ENCODE results near the gene SHROOM3.

The SHROOM3 gene

DNA sequence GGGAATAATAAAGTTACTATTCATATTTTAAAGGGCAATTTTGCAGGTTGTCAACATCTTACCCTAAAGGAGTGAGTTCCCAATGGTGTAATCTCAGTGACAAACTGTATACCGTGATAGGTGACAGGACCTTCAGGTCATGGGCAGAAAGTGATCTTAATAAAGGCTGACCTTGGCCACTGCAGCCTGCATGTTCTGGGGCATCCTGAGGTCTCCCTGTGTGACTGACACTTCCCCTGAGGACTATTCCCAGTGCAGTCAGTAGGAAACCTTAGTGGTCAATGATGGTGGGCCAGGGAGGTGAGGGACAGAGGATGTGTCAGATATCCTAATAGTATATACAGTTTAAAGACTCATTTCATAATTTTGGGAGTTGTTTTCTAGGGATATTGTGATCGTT, 137.2 kb downstream of the SHROOM3 start:
- no peak for DNase-seq

DNA sequence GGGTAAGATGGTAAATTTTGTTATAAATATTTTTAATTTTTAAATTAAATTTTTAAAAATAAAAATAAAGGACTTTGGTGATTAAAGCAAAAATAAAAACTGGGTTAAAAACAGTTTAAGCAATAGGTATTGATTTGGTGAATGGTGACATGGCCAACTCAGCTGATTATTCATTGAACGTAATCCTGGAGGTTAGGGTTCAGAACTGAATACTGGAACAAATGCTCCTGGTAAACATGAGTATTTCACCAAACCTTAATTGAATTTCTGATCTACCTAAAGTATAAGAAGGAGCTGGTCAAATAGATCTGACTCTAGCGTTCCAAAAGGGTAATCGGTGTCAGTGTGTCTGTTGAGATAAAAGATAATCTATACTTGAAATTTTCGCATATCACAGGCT, 141.8 kb downstream of the SHROOM3 start:
- no peak for DNase-seq

DNA sequence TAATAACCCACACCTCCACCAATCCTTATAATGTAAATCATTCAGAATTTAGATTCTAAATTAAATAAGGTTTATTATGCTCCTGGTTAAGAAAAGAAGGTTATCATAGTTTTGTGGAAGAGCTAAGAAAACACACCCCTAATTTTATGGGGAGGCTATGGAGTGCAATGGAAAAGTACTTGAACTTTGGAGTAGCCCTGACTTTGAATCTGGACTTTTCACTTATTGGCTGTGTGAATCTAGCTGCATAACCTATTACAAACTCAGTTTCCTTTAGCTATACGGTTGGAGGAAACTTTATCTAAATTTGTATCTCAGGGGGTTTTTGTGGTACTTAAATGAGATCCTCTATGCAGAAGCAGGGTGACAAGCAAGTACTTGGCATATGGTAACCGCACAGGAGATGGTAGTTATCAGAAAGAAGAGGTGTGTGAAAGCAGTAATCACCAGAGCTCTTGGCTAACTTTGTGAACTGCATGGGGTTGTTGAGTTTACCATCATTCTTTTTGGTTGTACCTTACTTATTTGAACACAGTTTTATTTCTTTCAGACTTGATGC, 143.1 kb downstream of the SHROOM3 start:
- DNase-seq = no peak

DNA sequence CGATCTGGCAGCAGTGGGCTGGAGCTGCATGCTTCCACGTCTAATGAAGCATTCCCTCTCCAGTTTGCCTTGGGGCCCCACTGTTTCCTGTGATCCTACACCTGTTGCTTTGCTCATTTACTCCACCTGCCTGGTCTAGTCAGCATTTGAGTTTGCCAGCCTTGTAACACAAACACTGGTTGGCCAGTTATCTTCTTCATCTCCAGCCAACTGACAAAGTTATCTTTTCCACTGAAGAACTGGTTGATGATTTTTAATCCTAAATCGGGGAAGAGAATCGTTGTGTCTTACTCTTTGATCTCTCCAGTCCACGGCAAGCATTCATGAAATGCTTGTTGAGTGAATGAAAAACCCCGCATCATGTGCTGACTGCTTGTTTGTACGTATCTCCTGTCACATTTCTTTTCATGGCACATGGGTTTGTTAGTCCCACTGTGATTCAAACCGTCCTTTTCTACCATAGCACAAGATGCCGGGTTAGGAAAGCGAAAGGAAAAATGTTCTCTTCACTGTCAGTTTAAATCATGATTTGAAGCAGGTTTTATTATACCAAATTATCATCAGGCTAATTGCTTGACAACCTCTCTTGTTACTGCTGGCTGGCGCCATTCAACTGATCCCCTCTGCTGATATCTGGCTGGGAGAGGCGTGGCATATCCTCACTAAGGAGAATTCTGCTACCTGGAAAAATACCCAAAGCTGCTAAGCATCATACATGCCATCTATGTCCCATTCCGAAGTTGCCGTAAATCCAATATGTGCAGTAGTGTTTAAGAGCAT, 144.8 kb downstream of the SHROOM3 start:
- no peak for DNase-seq

DNA sequence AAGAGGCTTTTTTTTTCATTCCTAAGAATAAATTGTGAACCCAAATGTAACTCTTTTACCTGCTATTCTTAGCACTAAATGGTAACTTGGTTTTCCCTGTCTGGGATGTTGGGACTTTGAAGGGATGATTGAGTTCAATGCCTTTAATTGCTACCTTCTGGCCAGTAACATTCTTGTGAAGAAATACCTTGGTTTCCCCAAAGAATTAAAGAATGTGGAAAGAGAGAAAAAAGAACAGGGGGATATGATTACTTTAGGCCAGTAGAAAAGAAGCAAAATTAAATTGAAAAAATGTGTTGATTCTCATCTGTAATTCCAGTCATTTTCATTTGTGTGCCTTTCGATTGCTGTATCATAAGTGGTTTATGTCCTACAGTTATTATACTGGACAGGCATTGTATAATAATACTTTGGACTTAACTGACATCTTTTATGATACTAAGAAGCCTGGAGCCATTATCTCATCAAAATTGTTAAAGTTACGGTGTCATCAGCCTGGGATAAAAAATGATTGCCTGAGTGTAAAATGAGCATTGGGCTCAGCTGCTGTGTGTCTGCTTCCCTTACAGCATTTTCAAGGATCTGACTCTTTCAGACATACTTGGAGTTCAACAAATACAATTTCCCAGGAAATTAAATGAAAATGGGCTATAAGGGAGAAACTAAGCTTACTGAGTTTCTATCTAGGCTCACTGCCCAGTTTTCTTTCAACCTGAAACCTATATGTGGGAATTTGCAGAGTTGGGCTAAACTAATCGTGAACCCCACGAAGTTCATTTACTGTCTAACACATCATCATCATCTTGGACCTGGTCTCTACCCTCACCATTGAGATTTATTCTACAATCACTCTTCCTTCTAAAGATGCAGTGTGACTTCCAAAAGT, 146.3 kb downstream of the SHROOM3 start:
- DNase-seq = no peak

DNA sequence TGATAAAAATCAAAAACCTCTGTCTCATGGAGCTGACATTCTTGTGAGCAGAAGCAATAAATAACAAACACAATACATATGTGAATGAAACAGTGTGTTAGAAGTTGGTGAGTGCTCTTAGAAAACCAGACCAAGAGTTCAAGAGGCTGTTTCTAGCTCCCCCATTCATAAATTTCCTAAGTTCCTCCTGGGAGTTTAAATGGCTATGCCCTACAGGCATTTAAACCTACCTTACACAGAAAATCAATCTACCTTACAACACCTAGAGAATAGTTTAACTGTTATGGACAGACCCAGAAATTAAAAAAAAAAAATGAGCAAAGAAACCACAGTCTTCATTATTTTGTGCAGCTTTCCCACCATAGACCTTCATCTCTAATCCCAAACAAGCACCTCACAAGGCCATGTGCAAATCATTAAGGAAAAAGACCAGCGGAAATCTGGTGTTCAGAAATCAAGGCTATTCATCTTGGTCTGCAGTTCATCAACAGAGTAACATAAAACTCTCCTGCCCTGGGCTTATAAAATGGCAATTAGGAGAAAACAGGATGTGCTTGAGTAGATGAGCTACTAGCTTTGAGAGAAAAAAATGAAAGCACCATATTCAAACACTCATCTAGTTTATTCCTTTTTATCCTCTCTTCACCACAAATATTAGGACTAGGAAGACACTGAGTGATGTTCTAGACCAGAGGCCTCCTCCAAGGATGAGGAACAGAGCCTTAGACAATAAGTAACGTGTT, 147.2 kb downstream of the SHROOM3 start:
- DNase-seq = no peak

DNA sequence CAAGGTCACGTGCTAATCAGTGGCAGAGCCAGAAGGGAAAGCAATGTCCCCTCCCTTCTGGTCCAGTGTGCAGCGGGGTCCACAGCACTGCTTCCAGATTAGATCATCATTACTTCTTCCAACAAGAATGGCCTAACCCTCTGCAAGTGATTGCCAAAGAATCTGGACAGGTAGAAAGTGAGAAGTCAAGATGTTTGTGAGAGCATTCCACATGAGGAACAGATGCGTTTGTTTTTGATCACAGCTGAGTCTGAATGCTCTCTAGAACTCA, 147.7 kb downstream of the SHROOM3 start:
- no peak for DNase-seq

DNA sequence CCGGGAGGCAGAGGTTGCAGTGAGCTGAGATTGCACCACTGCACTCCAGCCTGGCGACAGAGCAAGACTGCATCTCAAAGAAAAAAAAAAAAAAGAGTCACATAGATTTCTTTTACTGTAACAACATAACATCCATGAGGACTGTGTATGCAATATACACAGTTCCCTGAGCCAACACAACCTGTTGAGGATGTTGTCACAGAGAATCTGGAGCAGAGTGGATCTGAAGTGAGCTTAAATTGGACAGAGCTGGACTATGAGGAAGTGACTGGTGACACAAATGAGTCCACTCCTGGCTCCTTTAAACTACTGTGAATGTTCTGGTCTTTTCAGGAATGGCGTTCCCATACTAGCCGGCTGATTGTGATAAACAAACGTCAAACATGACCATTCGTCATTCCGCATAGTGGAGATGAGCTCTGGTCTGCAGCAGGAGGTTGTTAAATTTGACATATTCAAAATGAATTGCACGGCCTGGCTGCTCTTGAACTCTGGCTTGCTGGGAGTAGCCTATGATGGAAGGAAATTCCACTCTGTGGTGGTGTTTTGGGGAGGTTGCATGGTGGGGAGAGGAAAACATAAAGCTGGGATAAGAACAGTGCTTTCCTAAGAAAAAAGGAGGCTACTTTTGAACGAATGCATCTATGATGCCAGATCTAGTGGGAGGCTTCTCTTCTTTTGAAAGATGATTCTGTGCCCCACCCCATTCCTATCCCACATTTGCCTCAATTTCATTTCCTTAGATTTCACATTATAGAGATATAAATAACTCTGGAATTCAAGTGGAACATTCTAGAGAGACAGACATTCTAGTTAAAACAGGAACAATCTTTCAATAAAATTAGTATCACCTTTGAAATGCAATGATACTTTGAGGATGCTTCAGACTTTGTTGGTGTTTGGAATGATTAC, 149.5 kb downstream of the SHROOM3 start:
- no peak for DNase-seq

DNA sequence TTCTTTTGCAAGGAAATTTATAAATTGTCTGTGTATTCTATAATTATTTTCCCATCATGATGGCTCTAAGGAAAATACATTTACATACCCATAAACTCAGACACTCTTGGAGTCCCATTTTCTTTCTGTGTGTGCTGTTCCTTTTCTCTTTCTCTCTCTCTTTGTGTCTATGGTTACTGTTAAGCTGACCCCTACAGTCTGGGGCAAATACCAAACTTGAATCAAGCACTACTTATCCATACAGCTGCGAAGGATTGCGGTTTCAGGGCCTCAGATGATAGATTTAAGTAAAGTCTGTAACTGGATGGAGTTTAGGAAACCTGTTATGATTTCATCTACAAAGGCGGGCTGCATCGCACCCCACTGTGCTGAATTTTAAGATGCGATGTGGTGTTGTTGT, 150.2 kb downstream of the SHROOM3 start:
- DNase-seq = no peak

DNA sequence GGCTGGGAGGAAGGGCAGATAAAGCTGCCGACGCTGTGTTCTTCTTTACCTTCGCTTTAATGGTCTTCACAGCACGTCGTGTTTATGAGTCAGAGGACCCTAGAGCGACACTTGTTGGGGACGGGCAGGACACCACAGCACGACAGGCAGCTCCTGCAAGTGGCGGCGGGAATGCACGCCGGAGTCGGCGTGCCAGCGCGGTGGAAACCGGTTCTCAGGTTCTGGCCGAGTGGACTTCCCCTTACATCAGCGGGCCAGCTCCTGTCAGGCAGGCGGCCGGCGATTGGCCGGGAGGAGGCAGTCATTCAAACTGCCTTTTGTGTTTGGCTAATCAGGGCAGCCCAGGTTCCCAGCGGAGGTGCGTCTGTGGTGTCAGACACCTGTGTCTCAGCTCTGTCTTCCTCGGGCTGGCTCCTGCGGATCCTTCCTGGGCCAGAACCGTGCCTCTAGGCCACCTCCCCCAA, 150.9 kb downstream of the SHROOM3 start:
- peak in 1 of 2 donors; percentile 16 for DNase-seq

DNA sequence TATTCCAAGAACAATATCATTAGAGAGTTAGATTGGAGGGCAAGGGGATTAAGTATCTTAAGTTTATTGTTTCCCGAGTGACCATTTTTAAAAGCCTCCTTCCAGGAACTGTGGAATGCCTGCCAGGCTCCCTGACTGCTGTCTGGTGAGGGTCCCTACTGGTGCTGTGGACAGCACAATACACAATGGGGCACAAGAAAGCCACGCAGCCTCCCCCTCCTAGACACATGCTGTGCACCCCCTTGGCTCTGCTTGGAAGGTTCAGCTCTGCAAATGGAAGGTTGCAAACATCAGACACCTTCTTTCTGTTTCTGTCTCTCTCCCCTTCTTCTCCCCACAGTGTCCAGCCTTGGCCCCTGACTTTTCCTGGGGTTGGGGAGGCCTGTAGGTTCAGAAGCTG, 153.2 kb downstream of the SHROOM3 start:
- no peak for DNase-seq

DNA sequence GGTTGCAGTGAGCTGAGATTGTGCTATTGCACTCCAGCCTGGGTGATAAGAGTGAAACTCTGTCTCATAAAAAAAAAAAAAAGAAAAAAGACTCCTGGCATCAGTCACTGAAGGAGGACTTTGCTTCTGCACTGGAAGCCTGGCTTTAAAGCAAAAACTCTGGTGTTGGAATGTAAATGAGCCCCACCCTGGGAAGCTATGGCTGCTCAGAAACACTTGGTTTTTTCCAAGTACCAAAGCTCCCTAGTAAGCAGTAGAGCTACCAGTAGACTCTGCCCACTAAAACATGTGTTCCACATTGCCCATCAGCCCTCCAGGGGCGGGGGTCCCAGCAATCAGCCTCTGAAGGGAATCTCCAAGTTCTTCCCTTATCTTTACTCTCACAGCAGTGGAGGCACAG, 154.4 kb downstream of the SHROOM3 start:
- DNase-seq = no peak

DNA sequence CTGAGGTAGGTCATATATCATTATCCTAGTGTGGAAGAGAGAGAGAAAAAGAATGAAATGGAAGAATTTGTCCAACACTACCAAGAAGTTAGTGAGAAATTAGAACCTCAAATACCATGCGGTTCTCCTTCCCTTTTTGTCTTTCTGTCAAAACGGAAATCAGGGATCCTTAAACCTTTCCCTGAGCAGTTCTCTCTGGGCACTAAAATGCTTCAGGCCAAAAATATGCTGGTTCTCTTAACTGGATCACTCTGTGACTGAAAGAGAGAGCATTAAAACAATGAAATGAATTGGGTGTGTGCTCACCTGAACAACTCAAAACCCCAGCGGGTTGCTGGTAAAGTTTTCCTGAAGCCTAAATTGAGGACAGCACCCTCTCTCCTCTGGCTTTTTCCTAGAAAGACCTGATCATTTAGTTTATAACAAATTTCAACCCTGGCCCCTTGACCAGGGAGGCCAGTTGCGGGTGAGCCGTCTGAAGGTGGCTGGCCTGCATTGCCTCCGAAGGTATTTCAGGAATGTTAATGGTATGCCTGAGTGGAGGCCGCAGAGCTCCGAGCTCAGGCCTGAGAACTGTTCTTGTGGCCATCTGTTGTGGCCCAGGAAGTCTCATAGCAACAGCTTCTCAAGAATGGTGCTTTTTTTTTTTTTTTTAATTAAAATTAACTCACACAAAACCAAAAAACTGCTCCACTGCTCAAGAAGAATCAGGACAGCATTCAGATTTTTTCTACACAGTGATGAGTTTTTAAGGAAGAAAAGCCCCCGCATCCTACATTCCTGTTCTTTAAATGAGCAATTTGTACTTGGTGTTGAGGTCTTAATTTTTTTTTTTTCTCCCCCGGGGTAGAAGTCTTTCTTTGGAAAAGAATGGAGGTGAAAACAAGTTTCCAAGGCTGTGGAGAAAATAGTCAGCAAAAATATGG, 155.1 kb downstream of the SHROOM3 start:
- DNase-seq = no peak

DNA sequence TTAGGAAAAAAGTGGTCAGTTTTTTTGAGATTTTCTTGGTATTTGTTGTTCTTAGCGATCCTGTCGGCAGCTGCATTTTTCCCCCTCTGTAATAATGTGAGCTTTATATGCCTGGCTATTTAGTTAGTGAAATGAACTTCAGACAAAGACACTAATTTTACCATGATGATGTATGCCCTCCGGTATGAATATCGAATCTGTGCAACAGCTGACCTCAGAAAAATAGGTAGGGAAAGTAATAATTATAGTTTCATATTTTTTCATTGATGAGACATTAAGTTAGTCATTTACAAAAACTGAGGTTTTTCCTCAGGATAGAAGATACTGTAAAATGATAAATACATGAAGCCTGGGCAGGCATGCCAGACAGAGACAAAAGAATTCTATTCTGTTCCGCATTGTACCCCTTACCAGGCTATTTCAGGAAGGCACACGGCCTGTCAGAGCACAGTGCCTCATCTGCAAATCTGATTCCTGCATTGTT, 155.8 kb downstream of the SHROOM3 start:
- no peak for DNase-seq

DNA sequence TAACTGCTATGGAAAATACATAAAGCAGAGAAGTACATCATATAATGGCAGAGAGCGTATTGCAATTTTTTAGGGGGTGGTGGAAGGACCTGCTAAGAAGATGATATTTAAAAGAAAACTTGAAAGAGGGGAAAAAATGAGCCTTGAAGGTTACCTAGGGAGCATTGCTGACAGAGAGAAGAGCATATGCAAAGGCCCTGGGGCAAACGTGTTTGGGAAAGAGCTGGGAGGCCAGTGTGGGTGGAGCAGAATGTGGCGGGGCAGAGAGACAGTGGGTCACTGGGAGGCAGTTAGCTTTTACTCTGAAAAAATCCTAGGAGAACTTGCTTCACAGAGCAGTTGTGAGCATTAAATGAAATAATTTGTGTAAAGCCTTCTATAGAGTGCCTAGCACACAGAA, 157.0 kb downstream of the SHROOM3 start:
- DNase-seq = no peak

DNA sequence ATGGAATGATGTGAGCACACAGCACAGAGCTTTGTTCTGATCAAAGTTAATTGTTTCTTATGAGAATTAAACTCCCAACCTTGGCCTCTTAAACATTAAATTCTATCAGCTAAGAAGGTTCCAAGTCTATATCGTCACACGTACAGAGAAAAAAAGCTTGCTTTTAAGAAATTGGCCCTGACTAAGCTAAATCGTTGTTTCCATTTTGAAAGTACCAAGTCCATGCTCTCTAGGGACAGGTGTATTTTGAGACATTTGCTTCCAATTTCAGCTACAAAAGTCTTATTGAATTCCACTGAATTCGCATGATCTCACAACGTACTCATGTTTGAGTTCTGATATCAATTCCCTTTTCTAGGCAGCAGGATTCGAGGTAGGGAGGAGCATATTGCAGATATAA, 157.4 kb downstream of the SHROOM3 start:
- no peak for DNase-seq

DNA sequence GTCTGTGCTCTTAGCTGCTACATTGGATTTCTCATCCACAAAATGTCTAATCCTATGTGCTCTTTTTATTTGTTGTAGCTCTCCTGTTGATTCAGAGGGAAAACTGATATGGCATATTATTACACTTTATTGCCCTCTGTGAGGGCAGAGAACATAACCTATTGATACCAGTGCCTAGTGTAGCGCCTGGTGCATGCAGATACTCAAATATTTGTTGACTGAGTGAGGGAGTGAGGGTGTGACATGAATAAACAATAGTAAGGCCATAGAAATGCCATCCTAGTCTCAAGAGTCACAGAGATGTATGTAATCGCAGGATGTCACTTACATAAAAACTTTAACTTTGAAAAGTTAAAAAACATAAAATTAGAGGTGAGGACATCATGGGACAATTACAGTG, 159.1 kb downstream of the SHROOM3 start:
- no peak for DNase-seq

DNA sequence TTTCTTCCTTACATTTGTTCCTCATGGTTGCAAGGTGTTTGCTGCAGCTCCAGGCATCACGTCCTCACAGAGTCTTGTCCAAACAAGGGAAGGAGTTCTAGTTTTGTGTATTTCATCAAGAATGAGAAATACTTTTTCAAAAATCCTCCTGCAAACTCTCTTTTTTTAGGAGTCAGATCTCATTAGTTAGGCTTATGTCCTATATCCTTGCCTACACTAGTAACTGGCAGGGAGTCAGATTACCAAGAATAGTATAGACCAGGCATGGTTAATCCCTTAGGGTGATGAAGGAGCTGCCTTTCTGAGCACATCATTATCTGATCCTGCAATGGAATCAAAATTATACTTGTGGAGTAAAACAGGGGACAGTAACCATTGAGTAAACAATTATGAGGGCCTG, 160.4 kb downstream of the SHROOM3 start:
- no peak for DNase-seq

DNA sequence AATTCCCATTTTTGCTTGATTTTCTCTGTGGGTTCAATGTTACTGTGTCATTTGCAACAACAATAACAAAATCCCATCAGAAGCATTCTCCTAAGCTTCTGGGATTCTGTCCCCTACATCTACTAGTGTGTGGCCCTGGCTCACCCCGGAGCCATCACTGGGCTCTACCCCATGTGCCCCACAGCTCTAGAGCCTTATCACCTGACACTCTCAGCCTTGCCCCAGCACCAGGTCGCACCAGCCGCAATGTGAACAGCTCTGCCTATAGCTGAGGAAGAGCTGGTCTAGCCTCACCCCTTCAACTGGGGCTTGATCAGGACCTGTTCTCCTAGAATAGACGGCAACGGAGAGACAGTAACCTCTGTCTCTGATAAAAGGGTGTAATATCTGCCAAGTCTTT, 161.7 kb downstream of the SHROOM3 start:
- no peak for DNase-seq

DNA sequence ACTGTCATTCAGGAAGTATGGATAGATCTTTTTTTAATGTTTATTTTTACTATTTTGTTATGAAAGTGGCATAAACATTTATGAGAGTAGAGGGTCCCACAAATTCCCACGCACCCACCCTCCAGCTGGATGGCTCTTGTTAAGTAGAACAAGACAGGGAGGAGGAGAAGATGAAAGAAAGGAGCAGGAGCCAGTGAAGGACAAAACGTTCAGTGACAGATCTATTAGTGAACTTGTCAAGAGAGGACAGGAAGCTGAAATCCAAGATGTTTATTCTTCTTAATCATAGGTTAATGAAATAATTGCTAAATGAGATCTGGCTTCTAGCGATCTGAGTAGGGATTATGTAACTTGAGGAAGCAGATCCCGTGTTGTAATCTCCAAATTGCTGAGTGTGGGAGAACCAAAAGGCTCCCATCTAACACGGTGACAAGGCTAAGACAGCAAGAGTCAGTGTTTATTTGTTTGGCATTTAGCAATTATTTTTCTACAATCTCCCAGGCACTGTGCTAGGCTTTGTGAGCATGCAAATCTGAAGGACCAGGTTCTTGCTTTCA, 162.5 kb downstream of the SHROOM3 start:
- no peak for DNase-seq

DNA sequence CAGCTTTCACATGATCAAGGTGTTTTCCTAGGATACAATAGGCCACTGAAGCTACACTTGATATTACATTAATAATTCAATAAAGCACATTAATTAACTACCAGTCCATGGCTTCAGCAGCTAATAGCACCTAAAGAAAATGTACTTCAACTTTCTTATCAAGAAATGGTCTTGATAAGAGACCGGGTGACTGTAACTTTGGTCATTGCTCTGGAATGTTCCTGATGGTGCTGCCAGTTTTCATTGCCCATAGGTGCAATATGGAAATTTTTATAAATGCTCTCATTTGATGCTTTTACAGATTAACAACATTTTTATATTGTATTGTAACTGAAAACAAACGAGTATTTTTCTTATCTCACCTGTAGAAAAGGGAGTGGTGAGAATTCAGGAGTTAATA, 165.4 kb downstream of the SHROOM3 start:
- DNase-seq = no peak

Measured in CD4-positive, alpha-beta T cell treated with Interleukin-4 for 1 hour (primary cell).